OCI-LY7 (cell line): Measurements from ENCODE around the gene C19orf25. TPM values are rescaled to one million over a fixed set of nuclear protein-coding genes. Genes with fewer than 3 reads are reported as not detected.

ENCODE experiments used
- BruUV-seq: library from RNA; stranded (reverse); fragments of 400-500 nt; replicated peaks from 2 replicates; lab custom pipeline; 2021; lab: Mats Ljungman, UMichigan
- CTCF ChIA-PET: fragments of 300-600 bp; sonication (Branson Sonifier 250); formaldehyde crosslinking; loops from one replicate; lab custom pipeline; 2022; ENCODE audit warnings: antibody characterized with exemption; ENCODE audit not compliant: unreplicated experiment; lab: Charles Lee
- POLR2A ChIA-PET: fragments of 300-600 bp; sonication (Branson Sonifier 250); formaldehyde crosslinking; loops from one replicate; lab custom pipeline; 2022; ENCODE audit warnings: antibody characterized with exemption; lab: Charles Lee
- DNase-seq: peaks from one replicate; pipeline ENCODE4 v3.0.0-alpha.2; 2015; ENCODE audit warnings: low spot score
- H2AFZ ChIP-seq: fragments of 200-600 bp; sonication (generic), shearing (Covaris generic); 2 replicates; pipeline ENCODE4 v1.6.1; 2014; ENCODE audit warnings: mild to moderate bottlenecking, antibody characterized with exemption, low read length, moderate library complexity
- H3K27ac ChIP-seq: fragments of 200-600 bp; sonication (generic); 2 replicates; pipeline ENCODE4 v1.5.1; 2014; ENCODE audit warnings: mixed run types, low read depth, mild to moderate bottlenecking, moderate library complexity, low read length, inconsistent platforms; ENCODE audit not compliant: poor library complexity, severe bottlenecking
- H3K36me3 ChIP-seq: fragments of 200-600 bp; sonication (generic); 2 replicates; pipeline ENCODE4 v1.6.1; 2014; ENCODE audit warnings: mild to moderate bottlenecking, antibody characterized with exemption, low read length, moderate library complexity, mixed read lengths; ENCODE audit not compliant: insufficient read depth
- H3K4me1 ChIP-seq: fragments of 200-600 bp; sonication (generic); 2 replicates; pipeline ENCODE4 v1.5.1; 2014; ENCODE audit warnings: mild to moderate bottlenecking, low read length; ENCODE audit not compliant: insufficient read depth, poor library complexity, severe bottlenecking
- H3K4me2 ChIP-seq: fragments of 200-600 bp; sonication (generic); 2 replicates; pipeline ENCODE4 v1.6.1; 2014; ENCODE audit warnings: mild to moderate bottlenecking, low read length
- H3K4me3 ChIP-seq: fragments of 200-600 bp; sonication (generic); 2 replicates; pipeline ENCODE4 v1.5.1; 2014; ENCODE audit warnings: mild to moderate bottlenecking, low read depth, low read length; ENCODE audit not compliant: poor library complexity, severe bottlenecking
- H3K79me2 ChIP-seq: fragments of 200-600 bp; sonication (generic); 2 replicates; pipeline ENCODE4 v1.6.1; 2016; ENCODE audit warnings: low read depth, mild to moderate bottlenecking, low read length, moderate library complexity, mixed read lengths; ENCODE audit not compliant: insufficient read depth
- H3K9me2 ChIP-seq: fragments of 200-600 bp; sonication (generic); 2 replicates; pipeline ENCODE4 v1.6.1; 2016; ENCODE audit warnings: mild to moderate bottlenecking, low read length, mixed read lengths; ENCODE audit not compliant: insufficient read depth
- H3K9me3 ChIP-seq: fragments of 200-600 bp; sonication (generic); 2 replicates; pipeline ENCODE4 v1.6.1; 2014; ENCODE audit warnings: mild to moderate bottlenecking, mixed run types, low read length, mixed read lengths
- H4K20me1 ChIP-seq: fragments of 200-600 bp; sonication (generic); 2 replicates; pipeline ENCODE4 v1.6.1; 2014; ENCODE audit warnings: mild to moderate bottlenecking, antibody characterized with exemption, low read length, moderate library complexity, mixed read lengths; ENCODE audit not compliant: insufficient read depth
- EZH2phosphoT487 ChIP-seq: fragments of 200-600 bp; sonication (generic); IDR thresholded peaks from 2 replicates; pipeline ENCODE4 v1.6.1; 2018; ENCODE audit warnings: low read depth, borderline replicate concordance, mild to moderate bottlenecking, mixed run types, antibody characterized with exemption, low read length, moderate library complexity, mixed read lengths
- intact Hi-C: fragments of 100-400 bp; cut with micrococcal nuclease; formaldehyde crosslinking; loops from one replicate; pipeline ENCODE4 v1.10.0; 2022; ENCODE audit not compliant: unreplicated experiment
- total RNA-seq, 2 experiments: library from RNA; depleted of rRNA in 1 of 2; stranded (reverse); fragments of >200 nt in 1 of 2; shearing (Covaris generic) in 1 of 2; gene quantifications; 2 replicates each; pipeline ENCODE4 v1.2.3, GENCODE V29; 2014 to 2022
- TF ChIP-seq, protein P1 (sequence below): fragments of 200-600 bp; sonication (generic); conservative IDR thresholded peaks from 2 replicates; pipeline ENCODE4 v1.5.1; 2014; ENCODE audit warnings: mild to moderate bottlenecking, antibody characterized with exemption, low read length, moderate library complexity, mixed read lengths

C19orf25 gene
- total RNA-seq, 2 experiments from 2014 or later = 45.6 to 58.6 TPM

DNA sequence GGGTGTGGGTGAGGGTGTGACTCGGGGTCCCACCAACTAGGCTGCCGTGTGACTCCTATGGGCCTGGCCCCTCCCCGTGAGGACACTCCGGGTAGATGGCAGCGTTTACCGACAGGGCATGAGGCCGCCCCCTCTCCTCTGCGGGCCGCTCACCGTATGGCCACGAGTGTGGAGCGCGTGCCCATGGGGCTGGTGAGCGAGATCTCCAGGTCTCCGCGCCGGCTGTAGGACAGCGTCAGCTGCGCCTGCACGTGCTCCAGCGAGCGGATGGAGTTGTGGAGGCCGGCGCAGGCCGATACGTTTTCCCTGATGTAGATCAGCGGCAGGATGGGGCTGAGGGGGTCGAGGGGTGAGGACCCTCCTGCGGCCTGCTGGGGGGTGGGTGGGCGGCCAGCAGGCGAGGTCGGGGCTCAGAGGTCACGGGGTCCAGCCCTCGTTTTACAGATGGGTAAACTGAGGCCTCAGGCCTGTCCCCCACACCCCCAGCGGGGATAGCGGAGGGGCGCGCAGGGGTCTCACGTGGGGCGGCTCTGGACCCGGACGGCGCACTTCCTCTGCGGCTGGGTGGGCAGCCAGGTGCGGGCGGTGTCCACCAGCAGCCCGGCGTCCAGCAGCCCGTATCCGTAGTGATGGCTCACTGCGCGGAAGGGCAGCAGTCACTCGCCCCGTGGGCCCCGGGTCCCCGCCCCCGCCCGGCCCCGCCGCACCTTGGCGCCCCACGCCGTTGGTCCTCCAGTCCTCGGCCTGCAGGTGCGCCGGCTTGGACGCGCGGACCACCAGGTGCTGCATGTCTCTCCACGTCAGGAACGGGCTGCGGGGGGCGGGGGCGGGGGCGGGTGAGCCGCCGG is 4.3 kb upstream of the C19orf25 start:
- intact Hi-C loops = no loop called here
- no peak for TF ChIP-seq EZH2phosphoT487
- TF ChIP-seq, protein P1, sequence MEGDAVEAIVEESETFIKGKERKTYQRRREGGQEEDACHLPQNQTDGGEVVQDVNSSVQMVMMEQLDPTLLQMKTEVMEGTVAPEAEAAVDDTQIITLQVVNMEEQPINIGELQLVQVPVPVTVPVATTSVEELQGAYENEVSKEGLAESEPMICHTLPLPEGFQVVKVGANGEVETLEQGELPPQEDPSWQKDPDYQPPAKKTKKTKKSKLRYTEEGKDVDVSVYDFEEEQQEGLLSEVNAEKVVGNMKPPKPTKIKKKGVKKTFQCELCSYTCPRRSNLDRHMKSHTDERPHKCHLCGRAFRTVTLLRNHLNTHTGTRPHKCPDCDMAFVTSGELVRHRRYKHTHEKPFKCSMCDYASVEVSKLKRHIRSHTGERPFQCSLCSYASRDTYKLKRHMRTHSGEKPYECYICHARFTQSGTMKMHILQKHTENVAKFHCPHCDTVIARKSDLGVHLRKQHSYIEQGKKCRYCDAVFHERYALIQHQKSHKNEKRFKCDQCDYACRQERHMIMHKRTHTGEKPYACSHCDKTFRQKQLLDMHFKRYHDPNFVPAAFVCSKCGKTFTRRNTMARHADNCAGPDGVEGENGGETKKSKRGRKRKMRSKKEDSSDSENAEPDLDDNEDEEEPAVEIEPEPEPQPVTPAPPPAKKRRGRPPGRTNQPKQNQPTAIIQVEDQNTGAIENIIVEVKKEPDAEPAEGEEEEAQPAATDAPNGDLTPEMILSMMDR = no peak
- no peaks in the 10 kb centered on the region for H3K9me2 ChIP-seq
- BruUV-seq = no TSS peak
- H3K36me3 ChIP-seq = no peaks in the 10 kb centered on the region
- no peak overlapping the region for H3K27ac ChIP-seq
- CTCF ChIA-PET = no interaction called here
- H3K79me2 ChIP-seq = peaks cover 3% of the 10 kb centered on the region
- no peaks in the 10 kb centered on the region for H4K20me1 ChIP-seq
- POLR2A ChIA-PET = no interaction called here
- peaks cover 6% of the 10 kb centered on the region for H3K4me1 ChIP-seq
- no peaks in the 10 kb centered on the region for H3K9me3 ChIP-seq
- DNase-seq = no peak
- no peak overlapping the region for H3K4me2 ChIP-seq
- H2AFZ ChIP-seq = no peak overlapping the region
- no peak overlapping the region for H3K4me3 ChIP-seq

DNA sequence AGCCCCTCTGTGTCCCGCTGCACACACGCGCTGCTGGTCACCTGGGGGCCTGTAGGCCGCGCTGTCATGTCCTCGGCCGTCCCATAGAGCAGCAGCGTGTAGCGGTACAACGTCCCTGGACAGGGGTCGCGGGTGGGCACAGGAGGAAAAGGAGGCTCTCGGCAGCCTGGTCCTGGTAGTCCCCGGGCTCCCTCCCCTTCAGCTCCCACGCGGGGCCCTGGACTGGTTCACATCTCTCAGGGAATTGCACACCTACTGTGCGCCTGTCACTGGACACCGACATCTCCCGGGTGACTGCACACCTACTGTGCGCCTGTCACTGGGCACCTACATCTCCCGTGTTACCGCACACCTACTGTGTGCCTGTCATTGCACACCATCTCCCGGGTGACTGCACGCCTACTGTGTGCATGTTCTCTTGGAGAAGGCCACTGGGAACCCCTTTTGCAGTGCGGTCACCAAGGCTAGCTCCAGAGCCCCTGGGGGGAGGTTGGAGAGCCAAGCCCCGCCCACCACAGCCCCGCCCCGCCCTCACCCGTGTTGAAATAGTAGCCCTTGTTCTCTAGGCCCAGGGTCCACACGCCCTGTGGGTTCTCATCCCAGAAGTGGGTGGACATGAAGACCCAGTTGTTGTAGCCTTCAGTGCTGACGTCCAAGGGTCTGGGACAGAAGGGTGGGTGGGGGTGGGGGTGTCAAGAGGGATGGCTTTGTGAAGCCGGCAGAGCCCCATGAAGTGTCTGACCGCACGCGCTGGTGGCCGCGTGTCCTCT is 3.5 kb upstream of the C19orf25 start:
- H3K27ac ChIP-seq = no peak overlapping the region
- BruUV-seq = no TSS peak
- H4K20me1 ChIP-seq = no peaks in the 10 kb centered on the region
- no peak for DNase-seq
- no peak overlapping the region for H3K4me3 ChIP-seq
- POLR2A ChIA-PET = no interaction called here
- H3K4me2 ChIP-seq = no peak overlapping the region
- peaks cover 11% of the 10 kb centered on the region for H3K79me2 ChIP-seq
- TF ChIP-seq, protein P1 = no peak
- TF ChIP-seq EZH2phosphoT487 = no peak
- no peak overlapping the region for H2AFZ ChIP-seq
- CTCF ChIA-PET = no interaction called here
- peaks cover 11% of the 10 kb centered on the region for H3K4me1 ChIP-seq
- no peaks in the 10 kb centered on the region for H3K9me3 ChIP-seq
- intact Hi-C loops = no loop called here
- no peaks in the 10 kb centered on the region for H3K9me2 ChIP-seq
- peaks cover under 1% of the 10 kb centered on the region; the same call in 1 of the 2 replicates for H3K36me3 ChIP-seq
